Subcutaneous adipose tissue (tissue), 4 donors: ENCODE measurements around the gene AKR1C3. TPM values are rescaled to one million over a fixed set of nuclear protein-coding genes. Genes with fewer than 3 reads are reported as not detected.

Source experiments
- total RNA-seq, 4 donors: library from RNA; depleted of rRNA; stranded (reverse); fragments of >200 nt; gene quantifications; one replicate each; pipeline ENCODE4 v1.1.0, GENCODE V29; 2016
- TF ChIP-seq, protein P1 (sequence below): fragments of 450-650 bp; IDR thresholded peaks from one replicate; pipeline ENCODE4 v1.5.1; 2016; ENCODE audit warnings: low read depth, mild to moderate bottlenecking, control low read depth, antibody characterized with exemption, moderate library complexity

AKR1C3 gene
- total RNA-seq = 100 to 1,000 TPM; 124 to 226 (median 166) TPM

DNA sequence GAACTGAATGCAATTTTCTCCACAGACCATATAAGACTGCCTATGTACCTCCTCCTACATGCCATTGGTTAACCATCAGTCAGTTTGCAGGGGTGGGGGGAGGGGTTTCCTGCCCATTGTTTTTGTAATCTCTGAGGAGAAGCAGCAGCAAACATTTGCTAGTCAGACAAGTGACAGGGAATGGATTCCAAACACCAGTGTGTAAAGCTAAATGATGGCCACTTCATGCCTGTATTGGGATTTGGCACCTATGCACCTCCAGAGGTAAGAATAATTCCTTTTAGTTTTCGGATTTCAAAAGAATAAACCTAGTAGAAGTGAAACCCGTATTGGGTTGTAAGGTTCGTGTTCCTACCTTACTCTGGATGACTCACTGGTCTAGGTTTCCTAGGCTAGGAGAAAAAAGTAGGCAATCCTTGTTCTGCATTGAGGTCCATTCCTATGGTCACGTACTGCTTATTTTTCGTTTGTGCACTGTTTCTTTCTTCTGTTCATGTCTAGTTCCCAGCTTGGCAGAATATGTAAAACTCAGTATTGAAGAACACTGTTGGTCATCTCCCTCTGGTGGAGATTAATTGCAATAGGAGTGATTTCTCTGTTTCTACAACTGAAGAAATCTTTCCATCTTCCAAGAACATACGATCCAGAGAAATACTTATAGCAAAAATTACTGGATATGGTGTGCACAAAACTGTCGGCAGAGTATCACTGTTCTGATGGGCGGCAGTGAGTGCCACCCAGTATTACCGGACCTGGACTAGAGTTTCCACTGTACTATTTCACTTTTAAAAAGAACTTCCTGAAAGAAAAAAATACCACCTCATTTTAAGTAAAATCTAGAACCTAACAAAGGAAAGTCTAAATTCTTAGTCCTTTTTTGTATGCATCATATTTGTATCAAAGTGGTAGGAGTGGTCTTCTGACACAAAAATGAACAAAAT, at the start of gene AKR1C3:
Gene AKR1C3 (plus strand): TSS at position 150 of the 941 bp plus-strand sequence. CDS start 31 bp downstream, at position 181.
- TF ChIP-seq, protein P1, sequence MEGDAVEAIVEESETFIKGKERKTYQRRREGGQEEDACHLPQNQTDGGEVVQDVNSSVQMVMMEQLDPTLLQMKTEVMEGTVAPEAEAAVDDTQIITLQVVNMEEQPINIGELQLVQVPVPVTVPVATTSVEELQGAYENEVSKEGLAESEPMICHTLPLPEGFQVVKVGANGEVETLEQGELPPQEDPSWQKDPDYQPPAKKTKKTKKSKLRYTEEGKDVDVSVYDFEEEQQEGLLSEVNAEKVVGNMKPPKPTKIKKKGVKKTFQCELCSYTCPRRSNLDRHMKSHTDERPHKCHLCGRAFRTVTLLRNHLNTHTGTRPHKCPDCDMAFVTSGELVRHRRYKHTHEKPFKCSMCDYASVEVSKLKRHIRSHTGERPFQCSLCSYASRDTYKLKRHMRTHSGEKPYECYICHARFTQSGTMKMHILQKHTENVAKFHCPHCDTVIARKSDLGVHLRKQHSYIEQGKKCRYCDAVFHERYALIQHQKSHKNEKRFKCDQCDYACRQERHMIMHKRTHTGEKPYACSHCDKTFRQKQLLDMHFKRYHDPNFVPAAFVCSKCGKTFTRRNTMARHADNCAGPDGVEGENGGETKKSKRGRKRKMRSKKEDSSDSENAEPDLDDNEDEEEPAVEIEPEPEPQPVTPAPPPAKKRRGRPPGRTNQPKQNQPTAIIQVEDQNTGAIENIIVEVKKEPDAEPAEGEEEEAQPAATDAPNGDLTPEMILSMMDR = no peak

DNA sequence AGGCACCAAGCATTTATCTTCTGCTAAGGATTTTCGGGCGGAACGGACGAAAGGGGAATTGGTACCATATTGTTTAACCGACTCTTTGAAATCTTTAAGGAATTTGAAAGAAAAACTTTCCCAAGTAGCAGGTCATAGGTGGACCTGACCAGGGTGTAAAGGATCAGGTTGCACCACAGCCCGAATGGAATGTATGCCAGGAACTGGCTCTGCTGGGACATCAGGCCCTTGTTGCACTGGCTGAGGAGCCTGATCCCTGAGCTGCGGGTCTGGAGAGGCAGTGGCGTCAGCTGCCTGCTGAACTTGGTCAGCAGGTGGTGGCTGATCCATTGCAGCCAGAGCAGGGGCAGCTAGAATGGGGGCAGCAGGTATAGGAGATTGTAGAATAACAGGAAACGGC, 49.1 kb upstream of the AKR1C3 start:
- TF ChIP-seq, protein P1 = no peak

DNA sequence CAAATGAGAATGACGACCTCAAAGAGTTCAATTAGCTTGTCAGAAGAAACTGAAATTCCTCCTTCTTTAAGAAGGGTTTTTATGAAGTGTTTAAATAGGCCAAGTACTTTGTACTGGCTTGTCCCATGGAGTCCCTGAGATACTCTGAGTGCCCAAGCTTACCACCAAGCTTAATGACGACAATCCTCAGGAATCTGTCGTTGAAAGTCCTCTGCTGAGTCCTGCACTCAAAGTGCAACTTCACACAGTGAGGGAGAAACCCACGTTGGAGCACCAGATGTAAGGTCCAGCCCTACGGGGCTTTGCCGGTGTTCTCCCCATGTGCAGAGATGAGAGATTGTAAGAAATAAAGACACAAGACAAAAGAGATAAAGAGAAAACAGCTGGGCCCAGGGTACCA, 47.8 kb upstream of the AKR1C3 start:
- TF ChIP-seq, protein P1 = no peak

GRCh38 chr10:5047912-5048628, 46.1 kb upstream of the AKR1C3 start:
- TF ChIP-seq, protein P1 = no peak

- TF ChIP-seq, protein P1 = no peak
These were observed 29.6 kb upstream of the AKR1C3 start for GRCh38 chr10:5064656-5065055.

- TF ChIP-seq, protein P1 = no peak
These were observed 25.8 kb upstream of the AKR1C3 start for GRCh38 chr10:5068274-5068984.
